ENCODE results near the gene CDC42BPA. TPM values are rescaled to one million over a fixed set of nuclear protein-coding genes. Genes with fewer than 3 reads are reported as not detected.

The CDC42BPA gene
- total RNA-seq, 4 donors from 2014 or later = 16.8 to 26.9 (median 22.5) TPM

DNA sequence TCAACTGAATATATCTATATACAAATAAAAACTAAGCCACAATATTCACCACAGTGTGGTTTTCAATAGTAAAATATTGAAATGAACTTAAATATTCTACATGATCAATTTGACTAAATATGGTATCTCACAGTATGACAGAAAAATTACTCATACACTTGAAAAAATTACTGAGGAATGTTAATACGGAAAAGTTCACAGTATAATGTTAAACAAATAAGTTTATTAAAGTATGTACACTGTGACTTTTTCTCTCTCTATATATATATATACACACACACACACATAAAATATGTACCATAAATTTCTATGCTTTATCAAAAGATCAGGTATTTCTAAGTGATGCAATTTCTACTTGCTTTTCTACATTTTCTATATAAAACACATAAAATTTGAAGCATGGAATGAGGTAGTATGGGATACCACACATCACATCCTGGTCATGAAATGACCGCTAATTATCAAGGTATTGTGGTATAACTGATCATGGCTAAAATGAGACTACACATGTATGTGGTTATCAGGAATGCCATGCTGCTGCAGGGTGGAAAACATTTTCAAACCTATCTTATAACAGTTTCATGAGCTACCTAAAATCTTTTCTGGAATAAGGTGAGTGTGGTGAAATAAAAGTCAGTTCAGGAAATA is 102.3 kb downstream of the CDC42BPA start:
- no peak for DNase-seq (ENCODE audit: low spot score in 2 of 2)
- TF ChIP-seq CTCF (IDR thresholded peaks at IDR 0.05) (no peak), POLR2A (IDR thresholded peaks at IDR 0.05) (no peak)
- WGBS, 2 donors = 96% methylated on average over 2 of the region's 2 CpGs
- intact Hi-C loops (cut with DNase I; ENCODE audit: low total_unique reads) = no loop called here
- no peak overlapping the region for H3K4me3 ChIP-seq (ENCODE audit: low read depth, poor library complexity, severe bottlenecking)

- no peak for DNase-seq (ENCODE audit: low spot score in 2 of 2)
- no peak overlapping the region for H3K4me3 ChIP-seq (ENCODE audit: low read depth, poor library complexity, severe bottlenecking)
- intact Hi-C loops (cut with DNase I; ENCODE audit: low total_unique reads) = no loop called here
- TF ChIP-seq POLR2A (IDR thresholded peaks at IDR 0.05) (no peak), CTCF (IDR thresholded peaks at IDR 0.05) (no peak)
- WGBS, 2 donors = 67 to 70% methylated on average over 3 of the region's 3 CpGs
These were observed 104.1 kb downstream of the CDC42BPA start for GRCh38 chr1:227214207-227214606.

GRCh38 chr1:227213426-227213825 is 104.9 kb downstream of the CDC42BPA start:
- no peak for TF ChIP-seq POLR2A (IDR thresholded peaks at IDR 0.05)
- no peak for DNase-seq (ENCODE audit: low spot score in 2 of 2)
- no peak overlapping the region for H3K4me3 ChIP-seq (ENCODE audit: low read depth, poor library complexity, severe bottlenecking)
- 79 to 86% methylated on average over 4 of the region's 4 CpGs for WGBS, 2 donors
- intact Hi-C loops (cut with DNase I; ENCODE audit: low total_unique reads) = no loop called here

GRCh38 chr1:227212164-227212563 is 106.1 kb downstream of the CDC42BPA start:
- H3K4me3 ChIP-seq (ENCODE audit: low read depth, poor library complexity, severe bottlenecking) = no peak overlapping the region
- DNase-seq (ENCODE audit: low spot score in 2 of 2) = no peak
- WGBS, 2 donors = 90 to 91% methylated on average over 3 of the region's 3 CpGs
- intact Hi-C loops (cut with DNase I; ENCODE audit: low total_unique reads) = no loop called here
- TF ChIP-seq POLR2A (IDR thresholded peaks at IDR 0.05) = no peak
- no peak for TF ChIP-seq CTCF (IDR thresholded peaks at IDR 0.05)

- TF ChIP-seq POLR2A (IDR thresholded peaks at IDR 0.05) (no peak), CTCF (IDR thresholded peaks at IDR 0.05) (no peak)
These were observed 107.7 kb downstream of the CDC42BPA start for GRCh38 chr1:227210604-227211003.

GRCh38 chr1:227197064-227197463 is 121.2 kb downstream of the CDC42BPA start:
- intact Hi-C loops (cut with DNase I; ENCODE audit: low total_unique reads) = no loop called here
- WGBS, 2 donors = 91 to 95% methylated on average over 2 of the region's 2 CpGs

More at GRCh38 chr1:227210604-227211003, 107.7 kb downstream of the CDC42BPA start:
- intact Hi-C loops (cut with DNase I; ENCODE audit: low total_unique reads) = no loop called here
- DNase-seq (ENCODE audit: low spot score in 2 of 2) = no peak
- no peak overlapping the region for H3K4me3 ChIP-seq (ENCODE audit: low read depth, poor library complexity, severe bottlenecking)

More at GRCh38 chr1:227197064-227197463, 121.2 kb downstream of the CDC42BPA start:
- TF ChIP-seq CTCF (IDR thresholded peaks at IDR 0.05) (no peak), POLR2A (IDR thresholded peaks at IDR 0.05) (no peak)
- no peak overlapping the region for H3K4me3 ChIP-seq (ENCODE audit: low read depth, poor library complexity, severe bottlenecking)
- no peak for DNase-seq (ENCODE audit: low spot score in 2 of 2)

Data from lower leg skin (tissue), 4 donors.